Liver (tissue), 9 donors: ENCODE measurements around the gene KLHL30. TPM values are rescaled to one million over a fixed set of nuclear protein-coding genes. Genes with fewer than 3 reads are reported as not detected.

Source experiments
- DNase-seq: peaks from one replicate; pipeline ENCODE4 v3.0.0-alpha.2; 2017; ENCODE audit warnings: low spot score
- H3K27ac ChIP-seq, 2 donors: one replicate each; pipeline ENCODE4 v1.7.0; 2013; ENCODE audit warnings: inconsistent platforms in 2 of 2, low read length in 2 of 2, control low read depth in 1 of 2, low read depth in 1 of 2, mild to moderate bottlenecking in 1 of 2
- H3K27me3 ChIP-seq, 4 donors: one replicate each; pipeline versions ENCODE4 v1.6.1 to v1.7.0; 2013; ENCODE audit warnings: low read length in 3 of 4, inconsistent platforms in 1 of 4, mild to moderate bottlenecking in 1 of 4, moderate library complexity in 1 of 4; ENCODE audit not compliant: control insufficient read depth in 4 of 4, insufficient read depth in 4 of 4
- H3K36me3 ChIP-seq, 4 donors: one replicate each; pipeline versions ENCODE4 v1.6.1 to v1.7.0; 2013; ENCODE audit warnings: low read length in 3 of 4, mild to moderate bottlenecking in 3 of 4, low read depth in 1 of 4, moderate library complexity in 1 of 4; ENCODE audit not compliant: control insufficient read depth in 4 of 4, insufficient read depth in 3 of 4
- H3K4me1 ChIP-seq, 4 donors: one replicate each; pipeline versions ENCODE4 v1.6.1 to v1.7.0; 2013; ENCODE audit warnings: low read length in 3 of 4, mild to moderate bottlenecking in 3 of 4, moderate library complexity in 1 of 4; ENCODE audit not compliant: control insufficient read depth in 4 of 4, insufficient read depth in 4 of 4
- H3K4me3 ChIP-seq, 3 donors: one replicate each; pipeline versions ENCODE4 v1.6.1 to v1.7.0; 2013; ENCODE audit warnings: low read length in 3 of 3, control low read depth in 1 of 3, low read depth in 1 of 3, mild to moderate bottlenecking in 1 of 3
- H3K9ac ChIP-seq, 2 donors: one replicate each; pipeline ENCODE4 v1.7.0; 2013; ENCODE audit warnings: low read length in 2 of 2, mild to moderate bottlenecking in 2 of 2, moderate library complexity in 2 of 2, control low read depth in 1 of 2, low read depth in 1 of 2
- H3K9me3 ChIP-seq, 4 donors: one replicate each; pipeline versions ENCODE4 v1.6.1 to v1.7.0; 2013; ENCODE audit warnings: low read length in 3 of 4; ENCODE audit not compliant: control insufficient read depth in 4 of 4
- ATF3 ChIP-seq: IDR thresholded peaks from 2 replicates; pipeline ENCODE4 v1.6.1; 2016; ENCODE audit warnings: antibody characterized with exemption
- EGR1 ChIP-seq, 2 donors: IDR thresholded peaks; 2 replicates each; pipeline ENCODE4 v1.6.1; 2016 to 2018; ENCODE audit warnings: antibody characterized with exemption in 2 of 2, low read depth in 2 of 2
- FOXA1 ChIP-seq: IDR thresholded peaks from 2 replicates; pipeline ENCODE4 v1.6.1; 2016; ENCODE audit warnings: antibody characterized with exemption
- FOXA2 ChIP-seq: IDR thresholded peaks from 2 replicates; pipeline ENCODE4 v1.6.1; 2016; ENCODE audit warnings: antibody characterized with exemption
- GABPA ChIP-seq, 2 donors: IDR thresholded peaks in 1 of 2; conservative IDR thresholded peaks in 1 of 2; 2 replicates each; pipeline ENCODE4 v1.6.1; 2016; ENCODE audit warnings: antibody characterized with exemption in 2 of 2, mild to moderate bottlenecking in 1 of 2, moderate library complexity in 1 of 2
- HNF4G ChIP-seq: IDR thresholded peaks from 2 replicates; pipeline ENCODE4 v1.6.1; 2016; ENCODE audit warnings: antibody characterized with exemption
- MAX ChIP-seq: IDR thresholded peaks from 2 replicates; pipeline ENCODE4 v1.6.1; 2016; ENCODE audit warnings: antibody characterized with exemption
- NR2F2 ChIP-seq: IDR thresholded peaks from 2 replicates; pipeline ENCODE4 v1.6.1; 2016; ENCODE audit warnings: antibody characterized with exemption
- RAD21 ChIP-seq, 2 donors: IDR thresholded peaks; 2 replicates each; pipeline ENCODE4 v1.6.1; 2016; ENCODE audit warnings: antibody characterized with exemption in 2 of 2, mild to moderate bottlenecking in 2 of 2
- SP1 ChIP-seq: IDR thresholded peaks from 2 replicates; pipeline ENCODE4 v1.6.1; 2018; ENCODE audit warnings: antibody characterized with exemption, mild to moderate bottlenecking
- TAF1 ChIP-seq: conservative IDR thresholded peaks from 2 replicates; pipeline ENCODE4 v1.6.1; 2016; ENCODE audit warnings: antibody characterized with exemption, mild to moderate bottlenecking
- YY1 ChIP-seq: IDR thresholded peaks from 2 replicates; pipeline ENCODE4 v1.6.1; 2016; ENCODE audit warnings: antibody characterized with exemption, mild to moderate bottlenecking
- WGBS: extraction: QIAGEN DNeasy Blood & Tissue Kit; methylation state at CpG from one replicate; pipeline ENCODE4 v1.1.7; 2013; 5-methylcytosine and 5-hydroxymethylcytosine counted together
- polyA plus RNA-seq, 2 donors: library from polyadenylated mRNA; stranded (reverse) in 1 of 2; unstranded in 1 of 2; fragments of 200-250 nt in 1 of 2; fragments of >200 nt in 1 of 2; fragmentation: Nextera tagmentation in 1 of 2; extraction: Ambion mirVana in 1 of 2; gene quantifications; one replicate each; pipeline versions ENCODE4 v1.2.1 to v1.2.3, GENCODE V29; 2013 to 2015
- total RNA-seq, 2 donors: library from RNA; depleted of rRNA; stranded (reverse); fragments of >200 nt; gene quantifications; one replicate each; pipeline ENCODE4 v1.2.3, GENCODE V29; 2014
- TF ChIP-seq, protein P1 (sequence below): IDR thresholded peaks from 2 replicates; pipeline ENCODE4 v1.6.1; 2016; ENCODE audit warnings: antibody characterized with exemption
- TF ChIP-seq, protein P2 (sequence below): fragments of 150-350 bp; IDR thresholded peaks from 2 replicates; pipeline ENCODE4 v1.5.1; 2017; ENCODE audit warnings: improper control_type of control experiment, low read depth, low read length; ENCODE audit not compliant: missing input control
- donor health status: healthy.
- donor health status: healthy.
- donor health status: healthy.
- donor health status: healthy.
- donor health status: healthy.

The KLHL30 gene
- total and polyA plus RNA-seq, 4 donors: 0.05 to 0.08 TPM; not detected in 2

DNA sequence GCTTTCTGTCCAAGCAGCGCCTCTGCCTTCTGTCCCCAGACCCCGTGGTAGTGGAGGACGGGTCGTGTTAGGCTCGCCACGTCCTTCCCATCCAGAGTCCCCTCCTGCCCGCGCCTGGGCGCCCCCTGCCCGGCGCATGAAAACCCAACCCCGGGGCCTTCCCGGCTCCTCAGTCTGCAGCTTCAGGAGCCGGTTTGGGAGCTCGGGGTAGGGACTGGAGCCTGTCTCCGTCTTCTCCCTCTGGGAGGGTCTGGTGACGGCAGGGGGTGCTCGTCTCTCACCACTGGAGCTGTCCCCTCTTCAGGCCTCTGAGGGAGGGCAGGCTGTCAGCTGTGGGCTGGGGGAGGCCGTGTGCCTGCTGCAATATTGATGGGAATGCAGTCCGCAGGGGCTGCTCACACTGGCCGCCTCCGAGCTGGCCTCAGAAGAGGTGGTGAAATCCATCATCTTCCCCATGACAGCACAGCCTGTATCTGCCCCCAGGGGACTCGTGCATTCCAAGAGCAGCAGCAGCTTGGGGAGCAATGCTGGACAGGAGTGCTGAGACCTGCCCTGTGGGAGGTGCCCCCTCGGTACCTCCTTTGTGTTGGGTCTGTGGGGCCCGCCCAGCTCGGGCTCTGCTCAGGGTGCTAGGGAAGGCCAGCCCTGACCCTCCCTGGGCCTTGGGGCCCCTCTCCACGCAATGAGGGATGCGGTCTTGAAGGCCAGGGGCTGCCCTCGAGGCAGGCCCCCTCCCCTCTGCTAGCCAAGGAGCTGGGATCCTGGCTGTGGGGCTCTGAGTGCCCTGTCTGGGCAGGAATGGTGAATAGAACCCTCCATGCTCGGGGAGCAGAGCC lies 17.8 kb upstream of the KLHL30 start:
- Histone ChIP-seq H3K27ac (no peak overlapping the region), H3K4me3 (no peak overlapping the region), H3K4me1 (no peaks in the 10 kb centered on the region), H3K9ac (no peak overlapping the region), H3K27me3 (no peaks in the 10 kb centered on the region), H3K36me3 (no peaks in the 10 kb centered on the region), H3K9me3 (no peaks in the 10 kb centered on the region)
- 73% methylated on average over 30 of the region's 30 CpGs for WGBS
- no peak for DNase-seq
- no peak for TF ChIP-seq RAD21 (IDR thresholded peaks at IDR 0.05)
- TF ChIP-seq EGR1 (IDR thresholded peaks at IDR 0.05; ENCODE audit: low read depth in 2 of 2): no peak
- TF ChIP-seq, protein P1, sequence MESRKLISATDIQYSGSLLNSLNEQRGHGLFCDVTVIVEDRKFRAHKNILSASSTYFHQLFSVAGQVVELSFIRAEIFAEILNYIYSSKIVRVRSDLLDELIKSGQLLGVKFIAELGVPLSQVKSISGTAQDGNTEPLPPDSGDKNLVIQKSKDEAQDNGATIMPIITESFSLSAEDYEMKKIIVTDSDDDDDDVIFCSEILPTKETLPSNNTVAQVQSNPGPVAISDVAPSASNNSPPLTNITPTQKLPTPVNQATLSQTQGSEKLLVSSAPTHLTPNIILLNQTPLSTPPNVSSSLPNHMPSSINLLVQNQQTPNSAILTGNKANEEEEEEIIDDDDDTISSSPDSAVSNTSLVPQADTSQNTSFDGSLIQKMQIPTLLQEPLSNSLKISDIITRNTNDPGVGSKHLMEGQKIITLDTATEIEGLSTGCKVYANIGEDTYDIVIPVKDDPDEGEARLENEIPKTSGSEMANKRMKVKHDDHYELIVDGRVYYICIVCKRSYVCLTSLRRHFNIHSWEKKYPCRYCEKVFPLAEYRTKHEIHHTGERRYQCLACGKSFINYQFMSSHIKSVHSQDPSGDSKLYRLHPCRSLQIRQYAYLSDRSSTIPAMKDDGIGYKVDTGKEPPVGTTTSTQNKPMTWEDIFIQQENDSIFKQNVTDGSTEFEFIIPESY: no peak
- TF ChIP-seq HNF4G: no peak
- TF ChIP-seq TAF1: no peak
- TF ChIP-seq SP1: no peak

DNA sequence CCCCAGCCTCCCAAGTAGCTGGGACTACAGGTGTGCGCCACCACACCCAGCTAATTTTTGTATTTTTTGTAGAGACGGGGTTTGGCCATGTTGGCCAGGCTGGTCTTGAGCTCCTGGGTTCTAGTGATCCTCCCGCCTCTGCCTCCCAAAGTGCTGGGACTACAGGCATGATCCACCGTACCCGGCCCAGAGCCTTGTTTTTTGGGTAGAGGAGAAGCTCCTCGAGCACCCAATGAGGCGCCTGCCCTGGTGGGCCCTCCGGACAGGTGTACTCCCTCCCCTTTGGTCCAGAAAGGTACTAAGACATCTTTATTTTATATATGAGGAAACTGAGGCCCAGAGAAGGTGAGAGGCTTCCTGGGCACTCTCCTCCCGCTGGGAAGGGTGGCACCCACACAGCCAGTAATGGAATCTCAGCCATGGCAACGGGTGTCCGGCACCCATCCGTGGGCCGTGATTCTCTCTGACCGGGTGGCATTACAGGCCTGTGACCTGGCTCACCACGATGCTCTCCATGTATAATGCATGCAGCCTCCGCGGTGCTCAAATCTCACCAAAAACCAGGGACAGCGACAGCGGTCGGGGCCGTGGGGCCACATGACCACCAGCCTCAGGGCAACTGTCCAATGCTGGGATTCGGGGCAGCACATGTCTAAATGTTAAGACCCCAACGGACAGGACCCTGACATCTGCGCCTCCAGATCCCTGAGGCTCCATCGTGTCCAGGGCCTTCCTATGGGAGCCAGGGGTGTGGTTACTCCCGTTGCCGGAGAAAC lies 16.8 kb upstream of the KLHL30 start:
- Histone ChIP-seq H3K9me3 (no peaks in the 10 kb centered on the region), H3K36me3 (no peaks in the 10 kb centered on the region), H3K27me3 (no peaks in the 10 kb centered on the region), H3K9ac (no peak overlapping the region), H3K4me3 (no peak overlapping the region), H3K4me1 (no peaks in the 10 kb centered on the region), H3K27ac (no peak overlapping the region)
- TF ChIP-seq MAX (no peak), NR2F2 (no peak)
- TF ChIP-seq, protein P1: no peak
- no peak for DNase-seq
- WGBS: 87% methylated on average over 27 of the region's 27 CpGs

DNA sequence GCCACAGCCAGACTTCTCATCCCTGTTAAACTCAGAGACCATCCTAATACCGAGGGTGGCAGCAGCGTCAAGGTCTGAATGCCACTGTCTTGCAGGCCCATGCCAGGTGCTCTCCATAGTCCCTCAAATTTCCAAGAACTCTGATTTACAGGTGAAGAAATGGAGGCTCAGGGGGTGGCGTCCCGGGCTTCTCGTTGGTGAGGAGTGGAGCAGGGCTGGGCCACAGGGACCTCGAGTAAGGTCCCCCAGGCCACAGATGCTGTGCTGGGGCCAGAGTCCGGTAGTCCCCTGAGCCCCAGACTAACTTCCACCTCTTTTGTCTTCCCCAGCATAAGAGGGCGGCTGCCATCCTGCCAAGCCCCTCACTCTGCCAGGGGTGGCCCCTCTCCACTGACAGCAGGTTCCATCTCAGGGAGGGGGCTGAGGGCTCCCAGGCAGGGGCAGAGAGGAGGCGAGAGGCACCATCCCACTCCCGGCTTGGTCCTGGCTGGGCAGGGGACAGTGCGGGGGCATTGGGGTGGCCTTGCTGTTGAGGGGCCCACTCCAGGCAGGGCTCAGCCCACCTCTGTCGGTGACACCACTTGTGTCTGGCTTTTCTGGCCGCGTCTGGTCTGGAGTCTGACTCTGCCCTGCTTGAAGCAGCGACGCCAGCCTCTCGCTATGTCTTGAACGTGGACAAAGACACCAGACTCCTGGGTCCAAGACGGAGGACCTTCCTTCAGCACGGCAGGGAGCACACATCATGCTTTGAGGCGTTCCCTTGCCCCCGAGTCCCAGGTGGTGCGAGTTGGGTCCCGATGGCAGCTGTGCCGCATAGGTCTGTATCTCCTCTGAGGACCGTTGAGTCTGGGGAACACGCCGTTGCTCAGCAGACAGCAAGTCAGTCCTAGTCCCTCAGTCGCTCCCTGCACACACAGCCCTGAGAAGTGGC lies 15.9 kb upstream of the KLHL30 start:
- Histone ChIP-seq H3K9me3 (no peaks in the 10 kb centered on the region), H3K9ac (no peak overlapping the region), H3K27ac (no peak overlapping the region), H3K27me3 (no peaks in the 10 kb centered on the region), H3K36me3 (no peaks in the 10 kb centered on the region), H3K4me3 (no peak overlapping the region), H3K4me1 (no peaks in the 10 kb centered on the region)
- DNase-seq: no peak
- 93% methylated on average over 29 of the region's 29 CpGs for WGBS
- TF ChIP-seq ATF3 (no peak), HNF4G (no peak), SP1 (no peak), FOXA1 (no peak), TAF1 (no peak), YY1 (no peak), GABPA (IDR thresholded peaks at IDR 0.05 in 1 of 2, conservative IDR thresholded peaks at IDR 0.05 in 1 of 2) (no peak), NR2F2 (no peak), EGR1 (IDR thresholded peaks at IDR 0.05; ENCODE audit: low read depth in 2 of 2) (no peak), FOXA2 (no peak), MAX (no peak)
- TF ChIP-seq, protein P2, sequence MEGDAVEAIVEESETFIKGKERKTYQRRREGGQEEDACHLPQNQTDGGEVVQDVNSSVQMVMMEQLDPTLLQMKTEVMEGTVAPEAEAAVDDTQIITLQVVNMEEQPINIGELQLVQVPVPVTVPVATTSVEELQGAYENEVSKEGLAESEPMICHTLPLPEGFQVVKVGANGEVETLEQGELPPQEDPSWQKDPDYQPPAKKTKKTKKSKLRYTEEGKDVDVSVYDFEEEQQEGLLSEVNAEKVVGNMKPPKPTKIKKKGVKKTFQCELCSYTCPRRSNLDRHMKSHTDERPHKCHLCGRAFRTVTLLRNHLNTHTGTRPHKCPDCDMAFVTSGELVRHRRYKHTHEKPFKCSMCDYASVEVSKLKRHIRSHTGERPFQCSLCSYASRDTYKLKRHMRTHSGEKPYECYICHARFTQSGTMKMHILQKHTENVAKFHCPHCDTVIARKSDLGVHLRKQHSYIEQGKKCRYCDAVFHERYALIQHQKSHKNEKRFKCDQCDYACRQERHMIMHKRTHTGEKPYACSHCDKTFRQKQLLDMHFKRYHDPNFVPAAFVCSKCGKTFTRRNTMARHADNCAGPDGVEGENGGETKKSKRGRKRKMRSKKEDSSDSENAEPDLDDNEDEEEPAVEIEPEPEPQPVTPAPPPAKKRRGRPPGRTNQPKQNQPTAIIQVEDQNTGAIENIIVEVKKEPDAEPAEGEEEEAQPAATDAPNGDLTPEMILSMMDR: no peak
